Subcutaneous preadipocyte (primary cell): ENCODE results near the gene ABCD2. TPM values are rescaled to one million over a fixed set of nuclear protein-coding genes. Genes with fewer than 3 reads are reported as not detected.

ENCODE experiments used
- small RNA-seq: library from RNA; depleted of rRNA; stranded (forward); fragments of <200 nt; gene quantifications from one replicate; pipeline ENCODE3, GENCODE V24; 2012
- total RNA-seq: library from RNA; depleted of rRNA; stranded (reverse); fragments of >200 nt; gene quantifications from 2 replicates; pipeline ENCODE4 v1.2.3, GENCODE V29; 2012

Gene ABCD2
- total RNA-seq, result under 0.01 TPM in 2 replicates

GRCh38 chr12:39619660-39620433, at the start of gene ABCD2:
TSS of gene ABCD2 (minus strand) at chr12:39619803. CDS start at chr12:39619615, 188 bp downstream.

Small RNA genes within 50 kb of the gene (small RNA-seq; reads per million reads assigned to genes)
- not detected for gene AC121334.2

Other genes starting within 250 kb of the ABCD2 start
- gene KIF21A, start 176.7 kb downstream of the ABCD2 start, total RNA-seq, result 6.2 and 10.6 TPM in 2 replicates